ENCODE results near the gene HECA. TPM values are rescaled to one million over a fixed set of nuclear protein-coding genes. Genes with fewer than 3 reads are reported as not detected.

Gene HECA
- 17.7 TPM for total RNA-seq

- Histone ChIP-seq H3K4me1 (ENCODE audit: control insufficient read depth in 3 of 3, insufficient read depth in 3 of 3, low read length in 3 of 3) (peaks cover 8 to 31% (median 29%) of the 10 kb centered on the region in 3 donors), H3K9me3 (ENCODE audit: control insufficient read depth in 3 of 3, low read length in 3 of 3) (no peaks in the 10 kb centered on the region), H3K27me3 (ENCODE audit: control insufficient read depth in 3 of 3, insufficient read depth in 3 of 3, low read length in 3 of 3) (no peaks in the 10 kb centered on the region)
These were observed at the start of gene HECA for GRCh38 chr6:139134817-139135577. Gene HECA (plus strand): TSS chr6:139135080. CDS start chr6:139135397, 317 bp downstream.

GRCh38 chr6:139091826-139092225 is 43.1 kb upstream of the HECA start:
- H3K27me3 ChIP-seq (ENCODE audit: control insufficient read depth in 3 of 3, insufficient read depth in 3 of 3, low read length in 3 of 3), result no peaks in the 10 kb centered on the region
- no peaks in the 10 kb centered on the region for H3K4me1 ChIP-seq (ENCODE audit: control insufficient read depth in 3 of 3, insufficient read depth in 3 of 3, low read length in 3 of 3)
- no peak overlapping the region for H3K9ac ChIP-seq (ENCODE audit: low read depth in 1 of 3, low read length in 3 of 3)

More at GRCh38 chr6:139134817-139135577, at the start of gene HECA:
- Histone ChIP-seq H3K27ac (ENCODE audit: low read depth, low read length) (peak within 1 kb of the TSS; percentile 87), H3K4me3 (ENCODE audit: low read length in 3 of 3) (peak within 1 kb of the TSS; percentile 81 to 91 (median 84)), H3K9ac (ENCODE audit: low read depth in 1 of 3, low read length in 3 of 3) (peak within 1 kb of the TSS; percentile 83 to 95 (median 90)), H3K36me3 (ENCODE audit: control insufficient read depth in 3 of 3, insufficient read depth in 3 of 3, low read length in 3 of 3) (peaks cover 0 to 3% (median 3%) of the 10 kb centered on the region in 3 donors)

GRCh38 chr6:139099984-139100383 is 34.9 kb upstream of the HECA start:
- Histone ChIP-seq H3K27me3 (ENCODE audit: control insufficient read depth in 3 of 3, insufficient read depth in 3 of 3, low read length in 3 of 3) (no peaks in the 10 kb centered on the region), H3K36me3 (ENCODE audit: control insufficient read depth in 3 of 3, insufficient read depth in 3 of 3, low read length in 3 of 3) (no peaks in the 10 kb centered on the region), H3K4me3 (ENCODE audit: low read length in 3 of 3) (no peak overlapping the region), H3K9ac (ENCODE audit: low read depth in 1 of 3, low read length in 3 of 3) (no peak overlapping the region), H3K4me1 (ENCODE audit: control insufficient read depth in 3 of 3, insufficient read depth in 3 of 3, low read length in 3 of 3) (no peaks in the 10 kb centered on the region), H3K9me3 (ENCODE audit: control insufficient read depth in 3 of 3, low read length in 3 of 3) (no peaks in the 10 kb centered on the region), H3K27ac (ENCODE audit: low read depth, low read length) (no peak overlapping the region)

More at GRCh38 chr6:139091826-139092225, 43.1 kb upstream of the HECA start:
- no peaks in the 10 kb centered on the region for H3K36me3 ChIP-seq (ENCODE audit: control insufficient read depth in 3 of 3, insufficient read depth in 3 of 3, low read length in 3 of 3)
- H3K27ac ChIP-seq (ENCODE audit: low read depth, low read length), result no peak overlapping the region
- H3K4me3 ChIP-seq (ENCODE audit: low read length in 3 of 3), result no peak overlapping the region
- no peaks in the 10 kb centered on the region for H3K9me3 ChIP-seq (ENCODE audit: control insufficient read depth in 3 of 3, low read length in 3 of 3)

GRCh38 chr6:139107051-139107450 is 27.8 kb upstream of the HECA start:
- H3K36me3 ChIP-seq (ENCODE audit: control insufficient read depth in 3 of 3, insufficient read depth in 3 of 3, low read length in 3 of 3), result no peaks in the 10 kb centered on the region
- H3K4me3 ChIP-seq (ENCODE audit: low read length in 3 of 3), result no peak overlapping the region
- H3K9me3 ChIP-seq (ENCODE audit: control insufficient read depth in 3 of 3, low read length in 3 of 3), result no peaks in the 10 kb centered on the region
- no peaks in the 10 kb centered on the region for H3K4me1 ChIP-seq (ENCODE audit: control insufficient read depth in 3 of 3, insufficient read depth in 3 of 3, low read length in 3 of 3)
- H3K9ac ChIP-seq (ENCODE audit: low read depth in 1 of 3, low read length in 3 of 3), result no peak overlapping the region
- H3K27ac ChIP-seq (ENCODE audit: low read depth, low read length), result no peak overlapping the region
- no peaks in the 10 kb centered on the region for H3K27me3 ChIP-seq (ENCODE audit: control insufficient read depth in 3 of 3, insufficient read depth in 3 of 3, low read length in 3 of 3)

- Histone ChIP-seq H3K9ac (ENCODE audit: low read depth in 1 of 3, low read length in 3 of 3) (no peak overlapping the region), H3K36me3 (ENCODE audit: control insufficient read depth in 3 of 3, insufficient read depth in 3 of 3, low read length in 3 of 3) (no peaks in the 10 kb centered on the region), H3K27me3 (ENCODE audit: control insufficient read depth in 3 of 3, insufficient read depth in 3 of 3, low read length in 3 of 3) (no peaks in the 10 kb centered on the region), H3K4me1 (ENCODE audit: control insufficient read depth in 3 of 3, insufficient read depth in 3 of 3, low read length in 3 of 3) (no peaks in the 10 kb centered on the region), H3K27ac (ENCODE audit: low read depth, low read length) (no peak overlapping the region), H3K4me3 (ENCODE audit: low read length in 3 of 3) (no peak overlapping the region), H3K9me3 (ENCODE audit: control insufficient read depth in 3 of 3, low read length in 3 of 3) (no peaks in the 10 kb centered on the region)
These were observed 26.5 kb upstream of the HECA start for GRCh38 chr6:139108378-139108777.

GRCh38 chr6:139109558-139109957 is 25.3 kb upstream of the HECA start:
- Histone ChIP-seq H3K4me1 (ENCODE audit: control insufficient read depth in 3 of 3, insufficient read depth in 3 of 3, low read length in 3 of 3) (no peaks in the 10 kb centered on the region), H3K9ac (ENCODE audit: low read depth in 1 of 3, low read length in 3 of 3) (no peak overlapping the region), H3K4me3 (ENCODE audit: low read length in 3 of 3) (no peak overlapping the region), H3K27ac (ENCODE audit: low read depth, low read length) (no peak overlapping the region), H3K27me3 (ENCODE audit: control insufficient read depth in 3 of 3, insufficient read depth in 3 of 3, low read length in 3 of 3) (no peaks in the 10 kb centered on the region), H3K36me3 (ENCODE audit: control insufficient read depth in 3 of 3, insufficient read depth in 3 of 3, low read length in 3 of 3) (no peaks in the 10 kb centered on the region), H3K9me3 (ENCODE audit: control insufficient read depth in 3 of 3, low read length in 3 of 3) (no peaks in the 10 kb centered on the region)

GRCh38 chr6:139112146-139112545 is 22.7 kb upstream of the HECA start:
- Histone ChIP-seq H3K27me3 (ENCODE audit: control insufficient read depth in 3 of 3, insufficient read depth in 3 of 3, low read length in 3 of 3) (no peaks in the 10 kb centered on the region), H3K9ac (ENCODE audit: low read depth in 1 of 3, low read length in 3 of 3) (no peak overlapping the region), H3K4me3 (ENCODE audit: low read length in 3 of 3) (no peak overlapping the region), H3K27ac (ENCODE audit: low read depth, low read length) (no peak overlapping the region), H3K9me3 (ENCODE audit: control insufficient read depth in 3 of 3, low read length in 3 of 3) (no peaks in the 10 kb centered on the region), H3K4me1 (ENCODE audit: control insufficient read depth in 3 of 3, insufficient read depth in 3 of 3, low read length in 3 of 3) (no peaks in the 10 kb centered on the region), H3K36me3 (ENCODE audit: control insufficient read depth in 3 of 3, insufficient read depth in 3 of 3, low read length in 3 of 3) (no peaks in the 10 kb centered on the region)

GRCh38 chr6:139112561-139112960 is 22.3 kb upstream of the HECA start:
- H3K9ac ChIP-seq (ENCODE audit: low read depth in 1 of 3, low read length in 3 of 3), result no peak overlapping the region
- no peaks in the 10 kb centered on the region for H3K36me3 ChIP-seq (ENCODE audit: control insufficient read depth in 3 of 3, insufficient read depth in 3 of 3, low read length in 3 of 3)
- no peaks in the 10 kb centered on the region for H3K4me1 ChIP-seq (ENCODE audit: control insufficient read depth in 3 of 3, insufficient read depth in 3 of 3, low read length in 3 of 3)
- H3K27me3 ChIP-seq (ENCODE audit: control insufficient read depth in 3 of 3, insufficient read depth in 3 of 3, low read length in 3 of 3), result no peaks in the 10 kb centered on the region
- no peak overlapping the region for H3K27ac ChIP-seq (ENCODE audit: low read depth, low read length)
- no peak overlapping the region for H3K4me3 ChIP-seq (ENCODE audit: low read length in 3 of 3)
- no peaks in the 10 kb centered on the region for H3K9me3 ChIP-seq (ENCODE audit: control insufficient read depth in 3 of 3, low read length in 3 of 3)

- Histone ChIP-seq H3K9me3 (ENCODE audit: control insufficient read depth in 3 of 3, low read length in 3 of 3) (peaks cover 0 to under 1% (median 0%) of the 10 kb centered on the region in 3 donors), H3K27me3 (ENCODE audit: control insufficient read depth in 3 of 3, insufficient read depth in 3 of 3, low read length in 3 of 3) (no peaks in the 10 kb centered on the region), H3K4me1 (ENCODE audit: control insufficient read depth in 3 of 3, insufficient read depth in 3 of 3, low read length in 3 of 3) (no peaks in the 10 kb centered on the region), H3K27ac (ENCODE audit: low read depth, low read length) (no peak overlapping the region), H3K36me3 (ENCODE audit: control insufficient read depth in 3 of 3, insufficient read depth in 3 of 3, low read length in 3 of 3) (no peaks in the 10 kb centered on the region), H3K9ac (ENCODE audit: low read depth in 1 of 3, low read length in 3 of 3) (no peak overlapping the region), H3K4me3 (ENCODE audit: low read length in 3 of 3) (no peak overlapping the region)
These were observed 20.1 kb upstream of the HECA start for GRCh38 chr6:139114746-139115145.

- H3K9me3 ChIP-seq (ENCODE audit: control insufficient read depth in 3 of 3, low read length in 3 of 3), result peaks cover 0 to 2% (median 2%) of the 10 kb centered on the region in 3 donors
- H3K36me3 ChIP-seq (ENCODE audit: control insufficient read depth in 3 of 3, insufficient read depth in 3 of 3, low read length in 3 of 3), result no peaks in the 10 kb centered on the region
- no peaks in the 10 kb centered on the region for H3K27me3 ChIP-seq (ENCODE audit: control insufficient read depth in 3 of 3, insufficient read depth in 3 of 3, low read length in 3 of 3)
- H3K4me1 ChIP-seq (ENCODE audit: control insufficient read depth in 3 of 3, insufficient read depth in 3 of 3, low read length in 3 of 3), result no peaks in the 10 kb centered on the region
- H3K9ac ChIP-seq (ENCODE audit: low read depth in 1 of 3, low read length in 3 of 3), result no peak overlapping the region
- no peak overlapping the region for H3K4me3 ChIP-seq (ENCODE audit: low read length in 3 of 3)
- no peak overlapping the region for H3K27ac ChIP-seq (ENCODE audit: low read depth, low read length)
These were observed 18.7 kb upstream of the HECA start for GRCh38 chr6:139115989-139116758.

Data from skeletal muscle tissue (tissue), 4 donors.